ENCODE data around the gene PCSK9.

DNA sequence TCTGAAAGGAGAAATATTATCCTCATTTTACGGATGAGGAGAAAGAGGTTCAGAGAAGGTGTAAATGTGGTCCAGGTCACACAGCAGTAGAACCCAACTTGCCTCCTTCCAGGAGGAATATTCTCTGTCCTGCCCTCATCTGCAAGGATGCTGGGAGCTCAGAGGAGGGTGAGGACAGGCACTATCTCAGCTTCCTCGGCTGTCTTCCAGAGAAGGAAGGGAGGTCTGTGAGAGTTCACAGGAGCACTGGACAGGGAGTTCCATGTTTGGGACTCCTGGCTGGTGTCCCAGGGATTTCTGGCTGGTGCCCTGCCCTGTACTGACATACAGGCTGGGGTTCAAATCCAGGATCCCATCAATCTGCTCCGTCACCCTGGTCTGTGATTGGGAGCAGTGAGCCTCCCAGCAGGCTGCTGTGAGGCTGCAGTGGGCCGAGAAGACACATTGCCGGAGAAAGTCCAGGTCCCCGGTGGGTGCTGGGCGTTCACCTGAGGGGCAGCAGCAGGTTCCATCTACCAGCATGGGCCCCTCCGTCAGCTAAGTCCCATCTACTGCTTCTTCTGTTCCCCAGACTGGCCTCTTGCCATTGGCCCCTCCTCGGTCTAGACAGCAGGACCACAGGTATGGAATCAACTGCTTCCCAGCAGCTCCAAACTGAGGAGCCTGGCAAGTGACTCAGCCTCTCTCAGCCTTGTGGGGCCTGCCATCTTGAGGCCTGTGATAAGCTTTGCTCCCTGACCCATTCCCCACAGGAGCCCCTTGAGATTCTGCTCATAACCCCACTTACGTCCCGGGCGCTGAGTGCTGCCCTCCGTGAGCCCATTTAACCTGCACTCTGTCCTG lies 49.2 kb upstream of the PCSK9 start:
- TF ChIP-seq CTCF (conservative IDR thresholded peaks at IDR 0.05; ENCODE audit: low read depth in 2 of 2) (peak in 1 of 2 experiments; percentile 40; a peak in 2 of 4 replicates), CREB1 (CRISPR knock-in tag; IDR thresholded peaks at IDR 0.05; ENCODE audit: low read depth) (no peak), EZH2 (IDR thresholded peaks at IDR 0.05; ENCODE audit: low read depth, unreplicated experiment) (no peak), POLR2AphosphoS5 (IDR thresholded peaks at IDR 0.05; ENCODE audit: low read depth) (no peak), EZH2phosphoT487 (IDR thresholded peaks at IDR 0.05; ENCODE audit: unreplicated experiment) (no peak), JUNB (IDR thresholded peaks at IDR 0.05; ENCODE audit: unreplicated experiment) (no peak), ZNF331 (CRISPR knock-in tag; IDR thresholded peaks at IDR 0.05; ENCODE audit: low read depth) (no peak), REST (IDR thresholded peaks at IDR 0.05; ENCODE audit: unreplicated experiment) (no peak), NANOG (IDR thresholded peaks at IDR 0.05; ENCODE audit: borderline replicate concordance) (no peak), STAT1 (IDR thresholded peaks at IDR 0.05; ENCODE audit: unreplicated experiment) (no peak)
- TF ChIP-seq, protein P1, sequence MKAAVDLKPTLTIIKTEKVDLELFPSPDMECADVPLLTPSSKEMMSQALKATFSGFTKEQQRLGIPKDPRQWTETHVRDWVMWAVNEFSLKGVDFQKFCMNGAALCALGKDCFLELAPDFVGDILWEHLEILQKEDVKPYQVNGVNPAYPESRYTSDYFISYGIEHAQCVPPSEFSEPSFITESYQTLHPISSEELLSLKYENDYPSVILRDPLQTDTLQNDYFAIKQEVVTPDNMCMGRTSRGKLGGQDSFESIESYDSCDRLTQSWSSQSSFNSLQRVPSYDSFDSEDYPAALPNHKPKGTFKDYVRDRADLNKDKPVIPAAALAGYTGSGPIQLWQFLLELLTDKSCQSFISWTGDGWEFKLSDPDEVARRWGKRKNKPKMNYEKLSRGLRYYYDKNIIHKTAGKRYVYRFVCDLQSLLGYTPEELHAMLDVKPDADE (IDR thresholded peaks at IDR 0.05), result no peak
